HepG2 (cell line): ENCODE results near the gene SCNM1. TPM values are rescaled to one million over a fixed set of nuclear protein-coding genes. Genes with fewer than 3 reads are reported as not detected.
A peak's percentile ranks its signal among the peaks of the same experiment; 100 is the strongest.

ENCODE experiments used
- HBP1 ChIP-seq: IDR thresholded peaks from 2 replicates; pipeline ENCODE4 v1.6.1; 2016; ENCODE audit warnings: low read depth, control low read depth
- KDM5B ChIP-seq: sonication (generic); formaldehyde crosslinking; IDR thresholded peaks from 2 replicates; pipeline ENCODE4 v1.4.0; 2020; ENCODE audit warnings: missing genetic modification reagents, mild to moderate bottlenecking, borderline replicate concordance
- MAX ChIP-seq: IDR thresholded peaks from 2 replicates; pipeline ENCODE4 v1.6.1; 2012; ENCODE audit warnings: inconsistent platforms
- MLXIP ChIP-seq: sonication (generic); formaldehyde crosslinking; IDR thresholded peaks from 2 replicates; pipeline ENCODE4 v1.9.0; 2021; ENCODE audit warnings: missing genetic modification reagents, borderline replicate concordance
- MXD4 ChIP-seq: IDR thresholded peaks from 2 replicates; pipeline ENCODE4 v1.6.1; 2016; ENCODE audit warnings: mild to moderate bottlenecking, missing biosample characterization, missing genetic modification reagents
- NR2F2 ChIP-seq: IDR thresholded peaks from 2 replicates; pipeline ENCODE4 v1.6.1; 2012; ENCODE audit warnings: low read depth, inconsistent platforms, borderline replicate concordance
- RAD21 ChIP-seq: fragments of 450-650 bp; formaldehyde crosslinking; IDR thresholded peaks from 2 replicates; pipeline ENCODE4 v1.5.0; 2020; ENCODE audit warnings: mild to moderate bottlenecking
- REL ChIP-seq: sonication (generic); formaldehyde crosslinking; conservative IDR thresholded peaks from 2 replicates; pipeline ENCODE4 v1.8.0; 2022; ENCODE audit warnings: mild to moderate bottlenecking, missing genetic modification reagents, moderate library complexity
- RFXAP ChIP-seq: sonication (generic); formaldehyde crosslinking; IDR thresholded peaks from 2 replicates; pipeline ENCODE4 v1.4.0; 2020; ENCODE audit warnings: missing genetic modification reagents, borderline replicate concordance
- SP4 ChIP-seq: sonication (generic); formaldehyde crosslinking; IDR thresholded peaks from 2 replicates; pipeline ENCODE4 v1.8.1; 2023; ENCODE audit warnings: mild to moderate bottlenecking, missing genetic modification reagents
- SRF ChIP-seq: IDR thresholded peaks from 2 replicates; pipeline ENCODE4 v1.6.1; 2011; ENCODE audit warnings: mild to moderate bottlenecking, low read depth, low read length, moderate library complexity
- YEATS2 ChIP-seq: sonication (generic); formaldehyde crosslinking; IDR thresholded peaks from 2 replicates; pipeline ENCODE4 v1.4.0; 2020; ENCODE audit warnings: missing genetic modification reagents, borderline replicate concordance
- ZNF121 ChIP-seq: sonication (generic); formaldehyde crosslinking; IDR thresholded peaks from 2 replicates; pipeline ENCODE4 v1.5.0; 2020; ENCODE audit warnings: mild to moderate bottlenecking, missing genetic modification reagents
- ZNF414 ChIP-seq: sonication (generic); formaldehyde crosslinking; IDR thresholded peaks from 2 replicates; pipeline ENCODE4 v1.5.0; 2020; ENCODE audit warnings: missing genetic modification reagents
- ZNF432 ChIP-seq: sonication (generic); formaldehyde crosslinking; IDR thresholded peaks from 2 replicates; pipeline ENCODE4 v1.5.0; 2020; ENCODE audit warnings: missing genetic modification reagents, mild to moderate bottlenecking, borderline replicate concordance
- ZNF646 ChIP-seq: sonication (generic); formaldehyde crosslinking; IDR thresholded peaks from 2 replicates; pipeline ENCODE4 v1.9.0; 2021; ENCODE audit warnings: mild to moderate bottlenecking, missing genetic modification reagents
- ZNF740 ChIP-seq: sonication (generic); formaldehyde crosslinking; IDR thresholded peaks from 2 replicates; pipeline ENCODE4 v1.4.0; 2020; ENCODE audit warnings: missing genetic modification reagents
- polyA plus RNA-seq, 8 experiments: library from polyadenylated mRNA; depleted of rRNA in 3 of 8; stranded (reverse) in 7 of 8; unstranded in 1 of 8; fragments of >200 nt; fragmentation: Illumina TruSeq in 4 of 8; extraction: Trizol in 4 of 8; gene quantifications; 2 replicates each; pipeline versions ENCODE4 v1.2.1 to v1.2.3, GENCODE V29; 2011 to 2016; ENCODE audit warnings: low read depth in 4 of 8, missing spikeins in 1 of 8, mixed read lengths in 1 of 8; ENCODE audit not compliant: insufficient read depth in 1 of 8
- total RNA-seq, 5 experiments: library from RNA; depleted of rRNA; stranded (reverse); fragments of >200 nt; fragmentation: Illumina TruSeq; extraction: Trizol; gene quantifications; 2 replicates each; pipeline ENCODE4 v1.2.3, GENCODE V29; 2016; ENCODE audit warnings: low read depth in 1 of 5

Gene SCNM1
- total and polyA plus RNA-seq, 2 of the 13 experiments (the other 11 are each of a cell fraction or from before 2014, with no cell fraction given), result 16.3 to 31.5 TPM

- TF ChIP-seq NR2F2, result no peak
- no peak for TF ChIP-seq YEATS2
- TF ChIP-seq SRF, result no peak
- TF ChIP-seq ZNF121 (CRISPR knock-in tag), result no peak
- no peak for TF ChIP-seq KDM5B
- no peak for TF ChIP-seq ZNF646
- no peak for TF ChIP-seq ZNF740 (CRISPR knock-in tag)
- TF ChIP-seq MLXIP (CRISPR knock-in tag), result no peak
- TF ChIP-seq SP4, result no peak
- TF ChIP-seq ZNF432, result no peak
- TF ChIP-seq ZNF414, result no peak
- TF ChIP-seq RAD21, result no peak; the same call in 1 of the 2 replicates
- TF ChIP-seq MAX, result no peak
- 0 out of 2 replicates have a peak, but pooled peaks have one; percentile 32 for TF ChIP-seq REL (CRISPR knock-in tag)
- no peak for TF ChIP-seq RFXAP
- TF ChIP-seq HBP1 (CRISPR knock-in tag), result no peak
- no peak for TF ChIP-seq MXD4 (CRISPR knock-in tag)
Measured at GRCh38 chr1:151196292-151196800, 30.4 kb downstream of the SCNM1 start (continued).
